A549 (cell line): ENCODE data around the gene CD3E.

Experiments
- CBX8 ChIP-seq: fragments of 200-600 bp; sonication (generic); IDR thresholded peaks from 2 replicates; pipeline ENCODE4 v1.6.1; 2016
- CHD4 ChIP-seq: fragments of 200-600 bp; sonication (generic); IDR thresholded peaks from 2 replicates; pipeline ENCODE4 v1.6.1; 2016; ENCODE audit warnings: antibody characterized with exemption, mild to moderate bottlenecking, borderline replicate concordance
- HOXA7 ChIP-seq: fragments of 250-450 bp; sonication (Bioruptor Pico); IDR thresholded peaks from 2 replicates; pipeline ENCODE4 v1.5.0; 2020; ENCODE audit warnings: mild to moderate bottlenecking, moderate library complexity
- MYC ChIP-seq: IDR thresholded peaks from 2 replicates; pipeline ENCODE4 v1.6.1; 2012; ENCODE audit warnings: mild to moderate bottlenecking, inconsistent platforms, low read length, improper control_type of control experiment, borderline replicate concordance
- POLR2A ChIP-seq: IDR thresholded peaks from 2 replicates; pipeline ENCODE4 v1.6.1; 2012; ENCODE audit warnings: mild to moderate bottlenecking, low read length
- RAD21 ChIP-seq, 2 experiments: fragments of >200 bp in 1 of 2; sonication (Bioruptor Twin) in 1 of 2; formaldehyde crosslinking in 1 of 2; IDR thresholded peaks in 1 of 2; conservative IDR thresholded peaks in 1 of 2; 2 replicates in 1 of 2; 3 replicates in 1 of 2; pipeline ENCODE4 v1.6.1; 2012 to 2018; ENCODE audit warnings: inconsistent platforms in 1 of 2
- SREBF2 ChIP-seq: fragments of 450-650 bp; IDR thresholded peaks from 2 replicates; pipeline ENCODE4 v1.6.1; 2014; ENCODE audit warnings: mild to moderate bottlenecking, moderate library complexity
- TF ChIP-seq, protein P1 (sequence below): fragments of >200 bp; sonication (Bioruptor Twin); formaldehyde crosslinking; IDR thresholded peaks from 3 replicates; pipeline ENCODE4 v1.5.1; 2016
- TF ChIP-seq, protein P2 (sequence below): fragments of 200-600 bp; sonication (generic); IDR thresholded peaks from 2 replicates; pipeline ENCODE4 v1.6.1; 2016; ENCODE audit warnings: antibody characterized with exemption, mild to moderate bottlenecking, moderate library complexity

GRCh38 chr11:118314988-118315411 is 10.5 kb downstream of the CD3E start:
- TF ChIP-seq MYC (no peak), HOXA7 (no peak), SREBF2 (no peak), RAD21 (conservative IDR thresholded peaks at IDR 0.05 in 1 of 2, IDR thresholded peaks at IDR 0.05 in 1 of 2) (no peak), POLR2A (no peak), CBX8 (no peak), CHD4 (no peak)
- TF ChIP-seq, protein P1, sequence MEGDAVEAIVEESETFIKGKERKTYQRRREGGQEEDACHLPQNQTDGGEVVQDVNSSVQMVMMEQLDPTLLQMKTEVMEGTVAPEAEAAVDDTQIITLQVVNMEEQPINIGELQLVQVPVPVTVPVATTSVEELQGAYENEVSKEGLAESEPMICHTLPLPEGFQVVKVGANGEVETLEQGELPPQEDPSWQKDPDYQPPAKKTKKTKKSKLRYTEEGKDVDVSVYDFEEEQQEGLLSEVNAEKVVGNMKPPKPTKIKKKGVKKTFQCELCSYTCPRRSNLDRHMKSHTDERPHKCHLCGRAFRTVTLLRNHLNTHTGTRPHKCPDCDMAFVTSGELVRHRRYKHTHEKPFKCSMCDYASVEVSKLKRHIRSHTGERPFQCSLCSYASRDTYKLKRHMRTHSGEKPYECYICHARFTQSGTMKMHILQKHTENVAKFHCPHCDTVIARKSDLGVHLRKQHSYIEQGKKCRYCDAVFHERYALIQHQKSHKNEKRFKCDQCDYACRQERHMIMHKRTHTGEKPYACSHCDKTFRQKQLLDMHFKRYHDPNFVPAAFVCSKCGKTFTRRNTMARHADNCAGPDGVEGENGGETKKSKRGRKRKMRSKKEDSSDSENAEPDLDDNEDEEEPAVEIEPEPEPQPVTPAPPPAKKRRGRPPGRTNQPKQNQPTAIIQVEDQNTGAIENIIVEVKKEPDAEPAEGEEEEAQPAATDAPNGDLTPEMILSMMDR, result no peak
- TF ChIP-seq, protein P2, sequence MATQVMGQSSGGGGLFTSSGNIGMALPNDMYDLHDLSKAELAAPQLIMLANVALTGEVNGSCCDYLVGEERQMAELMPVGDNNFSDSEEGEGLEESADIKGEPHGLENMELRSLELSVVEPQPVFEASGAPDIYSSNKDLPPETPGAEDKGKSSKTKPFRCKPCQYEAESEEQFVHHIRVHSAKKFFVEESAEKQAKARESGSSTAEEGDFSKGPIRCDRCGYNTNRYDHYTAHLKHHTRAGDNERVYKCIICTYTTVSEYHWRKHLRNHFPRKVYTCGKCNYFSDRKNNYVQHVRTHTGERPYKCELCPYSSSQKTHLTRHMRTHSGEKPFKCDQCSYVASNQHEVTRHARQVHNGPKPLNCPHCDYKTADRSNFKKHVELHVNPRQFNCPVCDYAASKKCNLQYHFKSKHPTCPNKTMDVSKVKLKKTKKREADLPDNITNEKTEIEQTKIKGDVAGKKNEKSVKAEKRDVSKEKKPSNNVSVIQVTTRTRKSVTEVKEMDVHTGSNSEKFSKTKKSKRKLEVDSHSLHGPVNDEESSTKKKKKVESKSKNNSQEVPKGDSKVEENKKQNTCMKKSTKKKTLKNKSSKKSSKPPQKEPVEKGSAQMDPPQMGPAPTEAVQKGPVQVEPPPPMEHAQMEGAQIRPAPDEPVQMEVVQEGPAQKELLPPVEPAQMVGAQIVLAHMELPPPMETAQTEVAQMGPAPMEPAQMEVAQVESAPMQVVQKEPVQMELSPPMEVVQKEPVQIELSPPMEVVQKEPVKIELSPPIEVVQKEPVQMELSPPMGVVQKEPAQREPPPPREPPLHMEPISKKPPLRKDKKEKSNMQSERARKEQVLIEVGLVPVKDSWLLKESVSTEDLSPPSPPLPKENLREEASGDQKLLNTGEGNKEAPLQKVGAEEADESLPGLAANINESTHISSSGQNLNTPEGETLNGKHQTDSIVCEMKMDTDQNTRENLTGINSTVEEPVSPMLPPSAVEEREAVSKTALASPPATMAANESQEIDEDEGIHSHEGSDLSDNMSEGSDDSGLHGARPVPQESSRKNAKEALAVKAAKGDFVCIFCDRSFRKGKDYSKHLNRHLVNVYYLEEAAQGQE, result no peak
